Measurements from ENCODE around the gene RIC8B.

The RIC8B gene

GRCh38 chr12:106885026-106885425, 110.5 kb downstream of the RIC8B start:
- H3K4me1 ChIP-seq (ENCODE audit: control insufficient read depth in 1 of 2, insufficient read depth in 1 of 2, low read depth in 1 of 2, low read length in 1 of 2), result no peaks in the 10 kb centered on the region
- peaks cover 9% of the 10 kb centered on the region for H3K27me3 ChIP-seq
- no peak for TF ChIP-seq CTCF (IDR thresholded peaks at IDR 0.05)
- H3K27ac ChIP-seq, result no peak overlapping the region
- no peak overlapping the region for H3K4me3 ChIP-seq (ENCODE audit: low read depth in 1 of 2, low read length in 1 of 2)
- no peaks in the 10 kb centered on the region for H3K9me3 ChIP-seq
- no peaks in the 10 kb centered on the region for H3K36me3 ChIP-seq

- Histone ChIP-seq H3K27me3 (peaks cover 16% of the 10 kb centered on the region), H3K36me3 (no peaks in the 10 kb centered on the region), H3K27ac (no peak overlapping the region), H3K4me3 (ENCODE audit: low read depth in 1 of 2, low read length in 1 of 2) (no peak overlapping the region), H3K9me3 (no peaks in the 10 kb centered on the region), H3K4me1 (ENCODE audit: control insufficient read depth in 1 of 2, insufficient read depth in 1 of 2, low read depth in 1 of 2, low read length in 1 of 2) (no peaks in the 10 kb centered on the region)
- TF ChIP-seq CTCF (IDR thresholded peaks at IDR 0.05), result no peak
These were observed 111.2 kb downstream of the RIC8B start for GRCh38 chr12:106885541-106886249.

GRCh38 chr12:106886932-106887331, 112.5 kb downstream of the RIC8B start:
- peaks cover 28% of the 10 kb centered on the region for H3K27me3 ChIP-seq
- TF ChIP-seq CTCF (IDR thresholded peaks at IDR 0.05), result no peak

GRCh38 chr12:106888348-106888970, 114.0 kb downstream of the RIC8B start:
- H3K9me3 ChIP-seq, result no peaks in the 10 kb centered on the region
- no peak for TF ChIP-seq CTCF (IDR thresholded peaks at IDR 0.05)
- H3K4me3 ChIP-seq (ENCODE audit: low read depth in 1 of 2, low read length in 1 of 2), result no peak overlapping the region
- no peak overlapping the region for H3K27ac ChIP-seq
- no peaks in the 10 kb centered on the region for H3K4me1 ChIP-seq (ENCODE audit: control insufficient read depth in 1 of 2, insufficient read depth in 1 of 2, low read depth in 1 of 2, low read length in 1 of 2)
- H3K27me3 ChIP-seq, result peaks cover 43% of the 10 kb centered on the region
- H3K36me3 ChIP-seq, result no peaks in the 10 kb centered on the region

More at GRCh38 chr12:106886932-106887331, 112.5 kb downstream of the RIC8B start:
- Histone ChIP-seq H3K27ac (no peak overlapping the region), H3K4me3 (ENCODE audit: low read depth in 1 of 2, low read length in 1 of 2) (no peak overlapping the region), H3K9me3 (no peaks in the 10 kb centered on the region), H3K36me3 (no peaks in the 10 kb centered on the region), H3K4me1 (ENCODE audit: control insufficient read depth in 1 of 2, insufficient read depth in 1 of 2, low read depth in 1 of 2, low read length in 1 of 2) (no peaks in the 10 kb centered on the region)

- Histone ChIP-seq H3K4me3 (ENCODE audit: low read depth in 1 of 2, low read length in 1 of 2) (no peak overlapping the region), H3K4me1 (ENCODE audit: control insufficient read depth in 1 of 2, insufficient read depth in 1 of 2, low read depth in 1 of 2, low read length in 1 of 2) (no peaks in the 10 kb centered on the region), H3K36me3 (no peaks in the 10 kb centered on the region), H3K27ac (no peak overlapping the region), H3K27me3 (peaks cover 52% of the 10 kb centered on the region), H3K9me3 (no peaks in the 10 kb centered on the region)
- no peak for TF ChIP-seq CTCF (IDR thresholded peaks at IDR 0.05)
These were observed 114.8 kb downstream of the RIC8B start for GRCh38 chr12:106889326-106889725.
